C4-2B (cell line): ENCODE measurements around the gene CLEC3A.

ENCODE experiments used
- CTCF ChIP-seq: fragments of 450-650 bp; conservative IDR thresholded peaks from 2 replicates; pipeline ENCODE4 v1.5.1; 2017; ENCODE audit warnings: mild to moderate bottlenecking
- ZFX ChIP-seq: fragments of 450-650 bp; IDR thresholded peaks from 2 replicates; pipeline ENCODE4 v1.6.1; 2017

DNA sequence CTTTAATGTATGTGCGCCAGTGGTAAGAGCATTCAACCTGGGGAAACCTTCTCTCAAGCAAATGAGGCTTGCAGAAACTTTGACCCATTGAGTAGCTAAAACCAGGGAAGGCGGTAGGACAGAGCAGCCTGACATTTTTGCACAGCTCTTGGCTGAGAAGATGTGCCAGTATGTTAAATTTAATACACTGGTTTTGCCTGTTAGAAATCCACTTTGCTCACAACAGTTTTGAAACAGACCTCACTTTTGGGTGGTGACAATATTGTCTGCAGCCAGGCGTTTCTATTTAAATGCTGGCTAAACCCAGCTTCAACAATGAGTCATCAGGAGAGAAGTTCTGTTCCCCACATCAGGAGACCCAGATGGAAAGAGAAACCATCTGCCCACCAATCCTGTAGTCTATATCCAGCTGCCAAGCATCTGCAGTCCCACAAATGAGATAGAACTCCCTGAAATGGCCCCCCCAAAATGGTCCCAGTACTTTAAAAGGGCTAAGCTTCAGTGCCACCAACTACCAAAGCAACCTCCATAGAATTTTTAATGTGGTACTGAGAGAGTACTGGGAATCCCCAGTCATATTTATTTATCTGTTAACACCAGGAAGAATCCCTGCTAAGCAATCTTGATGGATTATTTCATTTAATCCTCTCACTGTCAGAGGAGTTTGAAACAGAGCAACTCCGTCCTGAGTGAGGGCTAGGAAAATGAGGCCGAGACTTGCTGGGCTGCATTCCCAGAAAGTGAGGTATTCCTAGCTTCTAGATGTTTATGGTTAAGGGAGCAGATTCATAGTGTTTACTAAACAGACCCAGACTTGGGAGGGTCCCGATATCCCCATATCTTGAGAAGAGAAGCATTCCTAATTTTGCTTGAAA is 29.0 kb upstream of the CLEC3A start:
- TF ChIP-seq CTCF: no peak
- no peak for TF ChIP-seq ZFX
